NCI-H2196 (cell line): ENCODE results near the gene PDZD4.

Experiments used
- DNase-seq: peaks from one replicate; lab custom pipeline; 2025; ENCODE audit not compliant: unreplicated experiment; lab: John Stamatoyannopoulos, UW

The PDZD4 gene

DNA sequence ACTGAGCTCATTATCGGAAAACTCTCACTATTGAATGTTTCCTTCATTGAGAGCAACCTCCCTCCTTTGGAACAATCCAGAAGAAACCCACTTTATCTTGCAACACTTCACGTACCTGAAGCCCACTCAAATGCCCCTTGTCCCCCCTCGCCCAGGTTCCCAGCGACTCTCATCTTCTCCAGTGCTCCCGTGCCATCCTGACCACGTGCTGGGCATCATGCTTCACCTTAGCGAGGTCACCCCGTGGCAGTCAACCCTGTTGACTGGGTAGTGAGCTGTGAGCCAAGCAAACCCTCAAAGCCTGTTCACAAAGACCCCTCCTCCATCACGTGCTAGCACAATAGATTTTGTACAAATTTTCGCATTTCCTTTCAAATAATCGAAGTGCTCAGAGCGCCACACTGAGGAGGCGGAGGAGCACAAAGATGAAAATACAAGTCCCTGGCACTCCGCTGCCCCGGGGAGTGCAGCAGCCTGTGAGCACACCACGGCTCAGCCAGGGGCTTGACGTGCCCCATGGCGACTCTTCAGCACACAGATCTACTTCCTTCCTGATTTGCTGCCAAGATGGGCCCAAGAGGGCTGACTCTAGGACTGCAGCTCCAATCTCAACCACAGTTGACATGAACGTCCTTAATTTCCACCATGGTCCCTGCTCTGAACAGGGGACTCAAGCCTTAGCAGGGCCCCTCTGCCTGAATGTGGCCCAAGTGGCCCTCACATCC, 15.6 kb downstream of the PDZD4 start:
- no peak for DNase-seq

DNA sequence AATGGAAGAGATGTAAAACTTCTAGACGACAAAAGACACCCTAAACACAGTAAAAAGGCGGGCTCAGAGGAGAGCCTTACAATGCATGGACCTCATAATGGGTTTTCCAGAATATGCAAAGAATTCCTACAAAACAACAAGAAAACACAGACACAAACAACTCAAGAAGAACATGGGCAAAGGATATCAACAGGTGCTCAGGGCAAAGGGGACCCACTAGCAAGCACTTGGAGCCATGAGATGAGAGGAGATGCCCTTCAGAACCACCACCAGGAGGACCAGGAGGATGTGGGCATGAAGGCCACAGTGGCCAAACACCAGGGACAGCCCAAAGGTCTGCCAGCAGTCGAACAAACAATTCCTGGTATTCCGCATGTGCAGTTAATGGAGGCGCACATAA, 17.2 kb downstream of the PDZD4 start:
- DNase-seq: no peak

DNA sequence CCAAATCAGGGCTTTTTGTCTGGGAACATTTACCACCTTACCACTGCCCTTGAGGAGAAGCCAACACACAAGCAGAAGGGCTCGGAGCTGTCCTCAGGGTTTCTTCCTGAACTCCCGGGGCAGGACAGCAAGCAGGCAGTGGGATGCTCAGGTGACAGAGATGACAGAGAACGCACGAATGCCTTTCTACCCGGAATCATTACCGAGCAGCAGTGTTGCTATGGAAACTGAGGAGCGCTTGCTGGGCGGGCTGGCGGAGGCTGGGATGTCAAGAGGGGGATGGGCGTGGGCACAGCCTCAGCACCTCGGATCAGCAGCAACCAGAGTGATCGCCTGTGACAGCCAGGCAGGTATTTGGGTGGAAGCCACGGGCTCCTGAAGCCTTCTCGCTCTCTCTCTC, 18.1 kb downstream of the PDZD4 start:
- no peak for DNase-seq

DNA sequence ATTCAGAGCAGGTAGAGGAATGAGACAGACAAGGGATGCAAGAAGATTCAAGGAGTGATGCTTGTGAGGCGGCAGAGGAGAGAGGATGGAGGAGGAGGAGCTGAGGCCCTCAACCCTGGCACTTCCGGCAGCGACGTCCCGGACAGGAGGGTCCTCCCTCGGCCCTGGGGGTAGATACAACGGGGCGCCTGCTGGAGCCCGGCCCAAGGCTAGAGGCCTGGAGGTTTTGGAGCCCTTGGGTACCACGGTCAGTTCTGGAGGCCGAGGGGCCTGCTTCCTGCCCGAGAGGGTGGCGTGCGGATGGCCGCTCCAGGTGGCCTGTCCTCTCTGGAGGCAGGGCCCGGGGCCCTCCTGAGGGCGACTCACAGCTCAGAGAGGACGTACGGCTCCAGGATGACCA, 22.4 kb downstream of the PDZD4 start:
- no peak for DNase-seq

DNA sequence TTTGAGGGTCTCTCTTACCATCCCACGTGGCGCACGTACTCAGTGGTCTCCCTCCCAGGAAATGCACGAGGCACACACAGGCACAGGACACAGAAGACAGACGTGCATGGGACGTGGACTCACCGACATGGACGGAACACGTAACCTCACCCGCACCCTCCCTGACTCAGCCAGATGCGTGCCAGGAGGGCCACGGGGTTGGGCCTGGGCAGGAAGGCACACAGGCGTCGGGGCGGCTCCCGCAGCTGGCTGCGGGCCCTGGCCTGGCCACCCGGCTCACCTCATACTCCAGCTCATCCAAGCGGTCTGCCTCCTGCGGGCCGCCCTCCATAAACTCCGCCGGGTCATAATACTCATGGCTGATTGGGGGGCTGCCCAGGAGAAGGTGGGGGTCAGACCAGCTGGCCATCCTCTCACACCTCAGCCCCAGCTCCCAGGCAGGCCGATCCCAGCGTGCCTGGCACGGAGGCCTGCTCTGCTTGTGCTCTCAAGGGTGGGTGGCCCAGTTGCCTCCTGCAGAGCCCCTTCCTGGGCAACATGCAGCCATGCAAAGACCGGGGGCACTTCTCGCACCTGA, 23.3 kb downstream of the PDZD4 start:
- DNase-seq: no peak

DNA sequence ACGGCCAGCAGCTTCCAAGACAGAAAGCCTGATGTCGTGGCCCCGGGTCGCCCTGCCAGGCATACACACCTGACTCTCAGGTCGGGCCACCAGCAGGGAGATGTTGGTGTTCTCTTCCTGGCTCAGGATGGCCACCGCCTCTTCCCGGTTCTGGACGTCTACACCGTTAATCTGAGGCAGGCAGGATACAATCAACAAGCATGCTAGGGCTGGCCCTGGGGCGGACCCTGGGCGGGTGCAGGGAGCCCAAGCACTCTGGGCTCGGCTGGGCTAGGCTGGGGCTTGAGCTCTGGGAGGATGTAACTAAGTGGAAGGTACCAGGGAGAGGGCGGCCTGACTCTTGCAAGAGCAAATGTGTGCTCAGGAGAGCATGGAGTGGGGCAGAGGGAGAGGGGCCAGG, 24.9 kb downstream of the PDZD4 start:
- DNase-seq: no peak

DNA sequence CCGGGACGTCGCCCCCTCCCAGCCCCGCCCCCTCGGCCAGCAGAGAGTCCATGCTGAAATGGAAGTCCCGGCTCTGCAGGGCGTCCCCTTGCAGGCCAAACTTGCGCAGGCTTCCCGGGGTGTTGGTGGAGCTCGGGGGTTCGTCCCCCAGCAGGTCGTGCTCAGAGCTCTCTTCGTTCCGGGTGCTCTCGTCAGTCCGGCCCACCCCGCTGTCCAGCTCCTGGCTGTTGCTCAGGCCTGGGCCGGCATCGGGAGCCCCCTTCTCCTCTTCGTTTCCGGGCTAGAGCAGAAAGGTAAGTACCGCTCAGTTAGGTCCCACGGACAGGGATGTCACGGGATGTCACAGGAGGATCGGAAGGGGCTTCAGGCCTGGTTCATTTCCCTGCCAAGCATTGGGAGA, 25.7 kb downstream of the PDZD4 start:
- no peak for DNase-seq

DNA sequence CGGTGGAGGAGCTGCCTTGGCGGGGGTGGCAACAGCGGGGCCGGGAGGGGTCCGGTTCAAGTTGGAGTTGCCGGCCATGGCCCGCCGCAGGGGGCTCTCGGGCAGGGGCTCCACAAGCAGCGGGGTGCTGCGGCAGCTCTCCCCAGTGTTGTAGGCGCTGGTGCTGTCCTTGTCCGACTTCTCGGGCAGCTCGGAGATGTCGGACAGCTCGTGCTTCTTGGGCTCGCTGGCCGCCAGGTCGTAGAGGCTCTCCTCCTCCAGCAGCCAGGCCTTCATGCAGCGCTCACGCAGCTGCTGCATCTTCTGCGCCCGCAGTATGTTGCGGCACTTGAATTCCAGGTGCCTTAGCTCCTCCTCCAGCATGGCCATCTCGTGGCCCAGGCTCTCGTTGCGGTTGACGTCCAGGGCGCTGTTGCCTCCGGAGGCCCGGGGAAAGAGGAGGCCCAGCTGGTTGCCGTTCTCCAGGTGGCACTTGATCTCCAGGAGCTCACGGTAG, 26.2 kb downstream of the PDZD4 start:
- DNase-seq: no peak

DNA sequence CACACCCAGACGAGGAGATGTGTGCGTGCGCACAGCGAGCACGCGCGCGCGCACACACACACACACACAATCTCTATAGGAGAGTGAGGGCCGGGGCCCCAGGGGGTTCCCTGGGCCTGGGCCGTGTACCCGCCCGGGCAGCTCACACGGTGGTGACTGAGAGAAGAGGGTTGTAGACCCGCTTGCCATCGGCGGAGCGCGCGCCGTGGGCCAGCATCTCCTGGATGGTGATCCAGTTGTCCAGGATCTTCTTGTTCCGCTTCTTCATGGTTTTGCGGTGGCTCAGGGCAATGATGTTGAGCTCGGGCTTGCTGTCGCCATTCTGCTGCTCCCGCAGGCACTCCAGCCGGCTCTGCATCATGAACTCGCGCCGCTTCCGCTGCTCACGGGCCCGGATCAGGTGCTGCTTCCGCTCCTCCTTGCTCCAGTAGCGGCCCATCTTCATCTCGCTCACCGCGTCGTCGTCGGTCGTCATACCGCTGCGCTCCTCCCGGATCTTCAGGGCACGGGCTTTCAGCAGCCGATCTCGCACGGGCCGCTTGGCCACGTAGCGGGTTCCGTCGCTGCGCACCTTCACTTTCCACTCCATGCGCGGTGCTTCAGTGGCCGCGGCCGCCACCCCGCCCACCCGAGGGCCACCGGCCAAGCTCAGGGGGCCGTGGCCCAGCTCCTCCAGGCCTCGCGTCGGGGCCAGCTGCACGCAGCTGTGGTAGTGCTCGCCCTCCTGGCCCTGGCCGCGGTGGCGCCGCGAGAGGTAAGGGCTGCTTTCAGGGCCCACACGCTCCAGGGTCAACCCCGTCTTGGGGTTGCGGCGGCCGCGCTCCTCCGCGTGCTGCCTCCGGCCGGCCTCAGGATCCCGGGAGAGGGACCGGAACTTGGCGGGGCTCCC, 26.9 kb downstream of the PDZD4 start:
- no peak for DNase-seq

DNA sequence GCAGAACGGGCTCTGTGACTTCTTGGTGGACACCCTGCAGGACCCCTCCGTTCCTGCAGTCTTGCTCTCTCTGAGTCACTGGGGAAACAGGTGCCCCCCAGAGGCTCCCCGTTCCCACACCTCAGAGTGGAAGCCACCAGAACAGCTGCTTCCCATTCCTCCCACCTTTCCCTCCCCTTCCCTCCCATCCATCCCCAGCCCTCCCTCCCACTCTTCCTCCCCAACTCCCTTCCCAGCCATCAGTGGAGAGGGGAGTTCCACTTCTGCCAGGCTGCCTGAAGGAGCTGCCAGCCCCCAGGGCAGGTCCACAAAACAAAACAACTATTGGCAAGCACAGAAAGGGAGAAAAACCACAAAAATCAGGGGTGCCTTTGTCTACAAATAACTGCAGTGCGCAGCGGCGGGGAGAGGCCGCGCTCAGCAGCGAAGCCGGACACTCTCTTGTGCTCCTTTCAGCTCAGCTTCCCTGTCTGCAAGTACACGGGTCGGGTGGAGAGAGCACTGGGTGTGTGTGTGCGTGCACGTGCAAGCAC, 27.8 kb downstream of the PDZD4 start:
- no peak for DNase-seq

DNA sequence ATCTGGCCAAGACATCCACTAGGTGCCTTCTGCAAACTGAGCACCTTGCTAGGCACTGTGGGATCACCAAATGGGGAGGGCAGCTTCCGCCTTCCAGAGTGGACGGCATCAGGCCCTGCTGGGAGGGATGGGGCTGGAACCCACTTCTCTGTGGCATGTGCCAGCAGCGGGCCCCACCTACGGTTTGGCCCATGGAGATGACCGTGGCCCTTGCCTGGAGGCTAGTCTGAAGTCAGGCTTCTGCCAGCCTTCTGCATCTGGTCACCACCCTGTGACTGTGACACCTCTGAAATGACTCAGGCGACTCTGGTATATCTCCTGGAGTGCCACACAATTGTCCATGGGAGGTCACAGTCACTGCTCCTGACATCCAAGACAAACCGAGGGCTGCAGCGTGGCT, 28.7 kb downstream of the PDZD4 start:
- no peak for DNase-seq

DNA sequence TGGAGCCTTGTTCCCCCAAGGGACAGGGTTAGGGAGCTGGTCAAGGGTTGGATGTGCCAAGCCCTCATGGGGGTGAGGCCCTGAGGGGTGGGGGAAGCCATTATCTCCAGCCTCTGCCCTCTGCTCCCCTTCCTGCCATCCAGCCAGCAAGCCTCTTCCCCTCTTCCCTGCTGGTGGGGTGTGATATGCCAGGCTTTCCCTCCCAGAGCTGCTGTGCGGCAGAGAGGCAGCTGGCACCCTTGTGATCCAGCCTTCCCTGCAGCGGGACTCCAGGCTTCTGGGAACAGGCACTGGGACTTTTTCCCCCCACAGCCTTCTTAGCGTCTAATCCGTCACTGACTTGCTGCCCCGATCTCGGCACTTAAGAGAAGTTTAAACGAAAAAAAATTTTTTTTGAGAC, 29.6 kb downstream of the PDZD4 start:
- DNase-seq: no peak

DNA sequence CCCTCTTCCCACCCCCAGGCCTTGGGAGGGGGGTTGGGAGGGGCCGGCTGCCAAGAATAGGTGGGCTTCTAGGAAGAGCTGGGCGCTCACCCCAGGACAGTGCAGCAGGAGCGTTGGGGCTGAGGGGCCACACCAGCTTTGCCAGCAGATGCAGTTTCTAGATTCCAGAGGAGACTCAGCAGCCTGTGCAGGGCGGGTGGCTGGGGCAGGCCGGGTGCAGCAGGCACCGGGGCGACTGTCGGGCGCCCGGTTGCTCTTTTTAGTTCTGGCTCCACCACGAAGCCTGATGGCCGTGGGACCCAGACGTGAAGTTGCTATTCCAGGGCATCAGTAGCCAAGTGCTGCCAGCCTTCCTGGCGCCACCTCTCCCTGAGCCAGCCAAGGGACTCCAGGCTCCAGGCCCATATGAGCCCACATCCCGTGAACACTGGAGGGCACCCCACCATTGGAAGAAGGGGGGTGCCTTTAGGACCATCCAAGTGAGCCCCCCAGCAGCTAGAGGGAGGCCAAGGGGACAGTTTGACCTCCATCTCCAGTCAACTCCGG, 30.1 kb downstream of the PDZD4 start:
- DNase-seq: no peak

DNA sequence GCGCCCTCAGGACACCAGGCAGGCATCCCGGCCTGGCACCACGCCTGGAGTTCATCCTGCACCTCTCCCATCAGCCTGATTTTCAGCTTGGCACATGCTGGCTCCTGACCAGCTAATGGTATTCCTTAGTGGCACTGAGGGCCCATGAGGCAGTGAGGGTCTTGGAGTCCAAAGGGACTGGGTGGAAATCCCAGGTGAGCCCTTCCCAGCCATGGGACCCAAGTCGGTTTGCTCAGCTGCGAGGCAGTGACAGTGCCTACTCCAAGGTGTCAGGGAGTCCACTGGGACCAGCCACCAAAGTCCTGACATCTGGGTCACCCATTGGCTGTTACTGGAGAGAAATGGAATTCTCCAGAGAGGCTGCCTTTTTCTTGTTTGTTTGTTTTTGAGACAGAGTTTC, 31.0 kb downstream of the PDZD4 start:
- DNase-seq: no peak

DNA sequence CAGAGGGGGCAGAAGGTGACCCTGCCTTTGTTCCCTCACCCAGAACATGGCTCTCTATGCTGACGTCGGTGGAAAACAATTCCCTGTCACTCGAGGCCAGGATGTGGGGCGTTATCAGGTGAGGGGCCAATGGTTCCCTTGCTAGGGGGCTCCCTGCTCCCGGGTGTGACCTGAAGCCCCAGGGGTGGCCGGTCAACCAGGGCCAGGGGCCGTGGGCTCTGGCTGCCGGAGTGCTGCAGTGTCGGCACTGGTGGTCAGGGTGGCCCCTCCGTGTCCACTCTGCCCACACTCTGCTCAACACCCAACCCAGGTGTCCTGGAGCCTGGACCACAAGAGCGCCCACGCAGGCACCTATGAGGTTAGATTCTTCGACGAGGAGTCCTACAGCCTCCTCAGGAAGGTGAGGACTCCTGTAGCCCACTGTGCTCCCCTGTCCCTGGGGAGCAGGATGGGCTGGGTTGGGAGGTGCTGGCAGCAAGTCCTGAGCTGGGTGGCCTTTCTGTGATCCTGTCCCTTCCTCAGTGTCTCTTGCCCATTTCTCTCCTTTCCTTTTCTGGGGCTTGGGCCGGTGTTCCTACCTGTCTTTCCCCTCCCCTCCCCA, 32.8 kb downstream of the PDZD4 start:
- no peak for DNase-seq

DNA sequence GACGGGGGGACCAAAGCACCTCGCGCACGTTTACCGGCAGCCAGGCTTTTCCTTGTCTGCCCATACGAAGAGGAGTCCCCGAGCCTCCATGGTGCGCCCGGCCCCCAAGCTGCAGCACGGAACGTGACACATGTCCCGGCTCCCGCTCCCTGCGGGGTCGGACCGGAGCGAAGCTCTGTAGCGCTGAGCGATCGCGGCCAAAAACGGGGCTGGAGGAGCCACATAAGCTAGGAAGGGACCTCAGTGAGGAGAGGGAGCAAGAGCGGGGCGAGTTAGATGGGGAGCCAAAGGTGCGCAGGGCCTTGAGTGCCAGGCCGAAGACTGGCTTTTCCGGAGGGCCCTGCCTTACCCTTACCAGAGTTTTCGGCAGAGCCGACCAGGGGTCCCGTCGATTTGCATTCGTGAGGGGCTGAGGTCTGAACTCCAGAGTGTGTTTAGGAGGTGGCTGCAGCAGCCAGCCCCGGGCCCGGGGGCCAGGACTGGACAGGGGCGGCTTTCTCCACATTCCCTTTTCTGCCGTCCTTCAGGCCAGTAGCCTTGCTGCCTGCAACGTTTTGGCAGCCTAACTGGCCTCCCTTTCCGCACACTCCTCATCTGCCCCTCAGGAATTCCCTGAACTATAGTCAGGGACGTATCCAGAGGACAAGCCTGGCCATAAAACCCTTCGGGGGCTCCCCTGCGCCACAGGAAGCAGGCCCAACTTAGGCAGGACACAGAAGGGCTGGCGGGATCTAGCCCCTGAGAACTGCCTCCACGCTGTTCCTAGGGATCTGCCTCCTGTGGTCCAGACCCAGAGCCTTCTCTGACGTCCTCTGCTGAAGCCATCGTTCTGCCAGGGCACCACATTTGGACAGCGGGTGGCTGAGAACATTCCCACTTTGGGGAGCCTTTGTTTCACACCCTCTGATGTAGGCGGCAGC, 35.2 kb downstream of the PDZD4 start:
- no peak for DNase-seq

DNA sequence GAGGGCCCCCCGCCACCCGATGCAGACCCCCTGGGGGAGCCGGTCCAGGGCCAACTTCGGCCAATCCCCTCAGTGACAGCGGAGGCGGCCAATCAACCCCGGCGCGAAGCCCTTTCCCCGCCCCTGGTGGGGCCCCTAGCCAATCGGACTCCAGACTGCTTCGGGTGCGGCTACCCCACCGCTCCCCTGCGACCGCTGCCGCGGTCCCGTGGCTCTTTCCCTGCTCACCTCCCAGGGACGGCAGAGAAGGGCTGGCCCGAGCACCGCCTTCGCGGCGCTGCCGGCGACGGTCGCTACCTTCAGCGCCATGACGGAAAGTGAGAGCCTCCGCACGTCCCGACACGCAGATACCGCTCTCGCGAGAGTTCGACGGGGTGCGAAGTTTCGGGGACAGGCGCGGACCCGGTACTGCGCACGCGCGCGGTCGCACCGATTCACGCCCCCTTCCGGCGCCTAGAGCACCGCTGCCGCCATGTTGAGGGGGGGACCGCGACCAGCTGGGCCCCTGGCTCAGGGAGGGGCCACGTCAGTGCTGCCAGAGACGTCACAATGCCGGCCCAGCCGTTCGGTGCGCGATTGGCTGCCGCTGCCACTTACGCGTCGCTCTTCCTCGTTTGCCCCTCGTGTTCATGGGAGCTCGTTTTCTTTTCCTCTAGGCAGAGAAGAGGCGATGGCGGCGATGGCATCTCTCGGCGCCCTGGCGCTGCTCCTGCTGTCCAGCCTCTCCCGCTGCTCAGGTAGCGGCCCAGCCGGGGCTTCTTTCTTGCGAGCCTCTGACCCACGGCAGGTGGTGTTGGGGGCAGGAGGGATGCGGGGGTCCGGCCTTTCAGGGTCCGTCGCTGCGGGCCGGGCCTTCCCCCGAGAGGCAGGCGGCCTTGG, 36.1 kb downstream of the PDZD4 start, which contains the start of the genes IDH3G and SSR4:
TSS of gene IDH3G (minus strand) at position 358 of the 879 bp plus-strand sequence. CDS start at position 309, 49 bp downstream.
TSS of gene SSR4 (plus strand) at position 651 of the 879 bp plus-strand sequence. CDS start at position 671, 20 bp downstream.
- DNase-seq: peak; percentile 86

DNA sequence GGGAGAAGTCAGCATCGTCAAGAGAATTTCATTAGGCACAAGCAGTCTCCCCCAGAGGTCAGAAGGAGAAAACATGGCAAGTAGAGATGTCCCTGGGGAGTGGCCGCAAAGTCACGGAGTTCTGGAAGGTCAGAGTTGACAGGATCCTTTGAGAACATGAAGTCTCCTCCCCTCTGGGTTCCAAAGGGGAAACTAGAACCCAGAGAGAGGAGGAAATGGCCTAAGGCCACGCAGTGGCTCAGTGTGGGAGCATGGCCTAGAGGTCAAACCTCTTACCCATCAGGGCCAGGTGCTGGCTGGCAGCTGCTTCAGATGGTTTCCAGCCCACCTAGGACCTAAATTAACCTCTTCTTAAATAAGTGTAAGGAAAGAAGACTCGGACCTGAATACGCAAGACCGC, 37.1 kb downstream of the PDZD4 start:
- no peak for DNase-seq

DNA sequence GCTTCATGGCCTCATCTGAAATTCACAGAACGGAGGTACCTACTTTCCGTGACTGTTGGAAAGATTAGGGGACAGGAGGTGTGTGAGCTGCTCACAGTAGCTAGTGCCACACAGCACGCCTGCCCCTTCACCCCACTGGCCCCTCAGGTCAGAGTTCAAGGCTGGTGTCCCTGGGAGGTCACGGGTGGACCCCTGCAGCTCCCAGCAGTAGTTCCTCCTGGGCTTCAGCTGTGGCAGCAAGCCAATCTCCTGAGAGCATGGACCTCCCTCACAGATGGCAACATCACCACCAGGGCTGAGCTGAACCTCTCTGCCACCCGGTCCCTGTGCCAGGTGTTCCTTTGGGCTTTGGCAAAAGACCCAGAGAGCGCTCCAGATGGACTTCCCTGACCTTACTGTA, 38.0 kb downstream of the PDZD4 start:
- no peak for DNase-seq
